Measurements from ENCODE around the gene TLL2.

Gene TLL2

DNA sequence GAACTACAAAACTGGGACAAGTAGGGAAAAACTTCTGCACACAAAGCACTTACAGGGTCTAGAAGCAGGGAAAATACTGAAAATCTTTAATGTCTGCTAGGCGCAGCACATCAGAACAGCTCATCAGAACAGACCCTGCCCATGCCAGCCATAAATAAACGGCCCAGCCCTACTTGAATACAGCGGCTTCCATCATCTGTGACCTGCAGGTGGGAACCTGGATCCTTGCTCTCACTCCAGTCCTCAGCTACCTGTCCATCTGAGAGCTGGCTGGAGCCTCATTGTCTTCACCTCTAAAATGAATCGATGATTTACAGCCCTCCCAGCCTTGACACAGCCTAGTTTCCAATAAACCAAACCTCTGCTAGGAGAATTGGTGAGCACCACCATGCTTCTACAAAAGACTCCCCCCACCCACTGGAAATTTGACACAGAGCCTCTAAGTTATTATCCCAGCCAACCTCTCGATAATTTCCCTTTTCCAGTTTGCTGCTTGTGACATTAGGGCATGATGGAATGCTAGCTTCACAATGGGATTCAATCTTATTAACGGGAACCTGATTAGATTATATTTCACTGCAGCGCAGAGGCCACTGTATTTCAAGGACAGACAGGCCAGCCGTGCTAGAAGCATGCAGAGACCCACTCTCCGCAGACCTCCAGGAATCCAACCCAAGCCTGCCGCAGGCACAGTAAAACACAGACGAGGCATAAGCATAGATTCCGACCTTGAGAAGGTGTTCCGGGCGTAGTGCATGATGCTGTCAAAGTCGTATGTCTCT lies 93.3 kb downstream of the TLL2 start:
- no peak for DNase-seq

DNA sequence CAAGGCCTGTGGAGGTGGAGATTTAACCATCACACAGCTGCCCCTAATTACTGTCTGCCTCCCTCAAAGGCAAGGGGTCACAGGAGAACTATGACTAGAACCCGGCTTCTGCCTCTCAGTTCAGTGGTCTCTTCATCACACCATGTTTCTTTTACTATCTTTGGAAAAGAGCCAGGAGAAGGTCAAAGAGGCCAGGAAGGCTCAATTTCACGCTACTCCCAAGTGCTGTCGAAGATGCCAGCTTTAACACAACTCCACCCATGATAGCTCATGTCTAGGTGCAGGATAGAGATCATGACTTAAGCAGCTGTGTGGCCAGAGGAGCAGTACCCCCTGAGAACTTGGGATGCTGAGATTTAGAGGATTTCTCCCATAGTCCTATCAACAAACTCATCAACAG lies 94.4 kb downstream of the TLL2 start:
- no peak for DNase-seq

DNA sequence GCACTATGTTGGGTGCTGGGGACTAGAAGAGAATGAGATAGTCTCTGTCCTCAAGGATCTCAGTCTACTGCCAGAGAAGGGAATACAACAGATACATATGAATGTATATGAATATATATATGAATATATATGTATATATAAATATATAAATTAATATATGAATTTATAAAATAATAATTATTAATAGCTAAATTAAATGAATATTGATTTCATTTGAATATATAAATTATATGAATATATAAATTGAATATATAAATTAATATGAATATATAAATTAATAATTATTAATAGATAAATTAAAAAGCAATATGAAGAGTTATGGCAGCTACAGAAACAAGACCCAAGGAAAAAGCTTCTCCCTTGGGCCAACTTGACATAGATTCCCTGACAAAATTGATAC lies 95.1 kb downstream of the TLL2 start:
- no peak for DNase-seq

DNA sequence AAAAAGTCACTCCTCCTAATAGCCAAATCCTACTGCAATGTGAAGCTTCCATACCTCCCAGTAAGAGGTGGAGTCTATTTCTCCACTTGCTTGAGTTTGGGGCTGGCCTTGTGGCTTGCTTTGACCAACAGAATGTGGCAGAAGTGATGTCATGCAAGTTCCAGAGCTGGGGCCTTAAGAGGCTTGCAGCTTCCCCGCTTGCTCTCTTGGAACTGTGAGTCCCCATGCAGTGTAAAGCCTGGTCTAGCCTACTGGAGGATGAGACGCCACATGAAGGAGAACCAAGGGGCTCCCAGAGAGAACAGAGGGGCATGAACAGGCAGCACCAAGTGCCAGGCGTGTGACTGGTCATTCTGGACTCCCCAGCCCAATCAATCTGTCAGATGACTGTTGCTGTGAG lies 96.3 kb downstream of the TLL2 start:
- DNase-seq, result no peak

GRCh38 chr10:96416643-96417042 lies 97.1 kb downstream of the TLL2 start:
- no peak for DNase-seq

GRCh38 chr10:96415891-96416554 lies 97.7 kb downstream of the TLL2 start:
- DNase-seq, result no peak

- DNase-seq, result no peak
Observed at GRCh38 chr10:96415150-96415890, 98.4 kb downstream of the TLL2 start.

DNA sequence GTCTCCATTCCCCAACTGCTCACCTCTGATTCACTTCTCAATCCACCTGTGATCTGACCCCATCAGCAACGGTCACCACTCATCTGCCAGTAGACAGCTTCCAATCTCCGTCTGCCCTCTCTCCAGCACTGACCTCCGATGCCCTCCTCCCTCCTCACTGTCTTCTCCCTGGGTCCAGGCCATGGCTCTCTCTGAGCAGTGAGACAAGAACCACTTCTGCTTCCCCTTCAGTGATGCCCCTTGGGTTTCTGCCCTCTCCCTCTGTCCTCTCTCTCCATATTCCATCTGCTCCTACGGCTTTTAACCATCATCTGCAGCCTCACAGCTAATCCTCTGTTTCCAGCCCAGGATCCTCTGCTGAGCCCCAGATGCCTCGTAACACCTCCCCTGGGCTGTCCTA lies 99.4 kb downstream of the TLL2 start:
- DNase-seq, result no peak

- no peak for DNase-seq
Observed at GRCh38 chr10:96413151-96413787, 100.5 kb downstream of the TLL2 start.

- no peak for DNase-seq
Observed at GRCh38 chr10:96411716-96412320, 101.9 kb downstream of the TLL2 start.

DNA sequence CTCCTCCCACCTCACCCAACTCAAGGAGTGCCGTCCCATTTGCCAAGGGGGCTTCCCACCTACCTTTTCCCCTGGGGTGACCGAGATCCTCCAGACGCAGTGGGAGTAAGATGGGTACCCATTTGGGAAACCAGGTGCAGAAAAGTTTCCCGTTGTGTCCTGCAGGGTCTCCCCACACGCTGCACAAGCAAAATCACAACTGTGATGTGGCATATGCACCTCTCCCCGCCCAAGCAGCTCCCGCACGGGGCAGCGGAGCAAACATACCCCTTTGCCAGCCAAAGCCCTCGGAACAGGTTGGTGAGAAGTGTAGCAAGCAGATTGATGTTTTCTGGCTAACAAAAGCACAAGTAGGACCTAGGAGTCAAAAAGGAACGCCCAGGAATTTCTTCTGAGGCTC lies 103.4 kb downstream of the TLL2 start:
- DNase-seq, result no peak

- no peak for DNase-seq
Observed at GRCh38 chr10:96408201-96408600, 105.5 kb downstream of the TLL2 start.

DNA sequence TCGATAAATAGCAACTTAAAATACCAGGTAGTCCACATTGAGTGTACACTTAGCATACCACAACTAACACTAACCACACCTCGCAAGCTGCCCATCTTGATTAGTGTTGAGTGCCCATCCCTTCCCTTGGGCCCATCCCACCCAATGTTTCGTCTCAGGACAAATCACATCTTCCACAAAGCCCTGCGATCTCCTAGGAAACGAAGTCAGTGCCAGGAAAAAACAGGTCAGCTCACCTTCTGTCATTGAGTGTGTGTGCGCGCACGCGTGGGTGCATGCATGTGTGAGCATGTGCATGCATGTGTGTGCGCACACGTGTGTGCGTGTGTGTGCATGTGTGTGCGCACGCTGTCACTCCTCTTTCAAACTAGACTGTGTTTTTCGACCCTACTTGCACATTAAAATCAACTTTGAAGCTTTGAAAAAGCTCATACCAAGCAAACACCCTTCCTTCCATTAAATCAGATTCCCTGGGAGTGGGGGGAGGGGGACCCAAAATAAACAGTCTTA lies 106.1 kb downstream of the TLL2 start:
- DNase-seq, result no peak

- DNase-seq, result no peak
Observed at GRCh38 chr10:96406091-96406490, 107.6 kb downstream of the TLL2 start.

GRCh38 chr10:96402417-96403305 lies 111.1 kb downstream of the TLL2 start:
- no peak for DNase-seq

- DNase-seq, result no peak
Observed at GRCh38 chr10:96401036-96401435, 112.7 kb downstream of the TLL2 start.

- no peak for DNase-seq
Observed at GRCh38 chr10:96400465-96400864, 113.3 kb downstream of the TLL2 start.

DNA sequence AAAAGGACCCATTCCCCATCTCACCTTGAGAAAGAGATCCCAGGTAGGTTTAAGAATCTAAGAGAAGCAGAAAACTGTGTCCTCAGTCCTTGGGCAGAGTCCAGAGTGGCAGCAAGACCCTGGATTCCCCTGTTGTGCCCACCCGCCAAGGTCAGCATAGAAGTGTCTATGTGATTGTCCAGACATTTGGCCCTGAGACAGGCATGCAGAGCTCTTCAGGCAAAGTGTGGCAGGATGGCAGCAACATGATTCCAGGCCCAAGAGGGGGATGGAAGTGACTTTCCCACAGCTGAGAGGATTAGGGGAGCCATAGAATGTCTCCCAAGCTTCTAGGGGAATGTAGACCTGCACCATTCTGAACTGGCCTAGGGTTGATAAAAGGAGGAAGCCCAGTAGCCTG lies 115.8 kb downstream of the TLL2 start:
- no peak for DNase-seq

DNA sequence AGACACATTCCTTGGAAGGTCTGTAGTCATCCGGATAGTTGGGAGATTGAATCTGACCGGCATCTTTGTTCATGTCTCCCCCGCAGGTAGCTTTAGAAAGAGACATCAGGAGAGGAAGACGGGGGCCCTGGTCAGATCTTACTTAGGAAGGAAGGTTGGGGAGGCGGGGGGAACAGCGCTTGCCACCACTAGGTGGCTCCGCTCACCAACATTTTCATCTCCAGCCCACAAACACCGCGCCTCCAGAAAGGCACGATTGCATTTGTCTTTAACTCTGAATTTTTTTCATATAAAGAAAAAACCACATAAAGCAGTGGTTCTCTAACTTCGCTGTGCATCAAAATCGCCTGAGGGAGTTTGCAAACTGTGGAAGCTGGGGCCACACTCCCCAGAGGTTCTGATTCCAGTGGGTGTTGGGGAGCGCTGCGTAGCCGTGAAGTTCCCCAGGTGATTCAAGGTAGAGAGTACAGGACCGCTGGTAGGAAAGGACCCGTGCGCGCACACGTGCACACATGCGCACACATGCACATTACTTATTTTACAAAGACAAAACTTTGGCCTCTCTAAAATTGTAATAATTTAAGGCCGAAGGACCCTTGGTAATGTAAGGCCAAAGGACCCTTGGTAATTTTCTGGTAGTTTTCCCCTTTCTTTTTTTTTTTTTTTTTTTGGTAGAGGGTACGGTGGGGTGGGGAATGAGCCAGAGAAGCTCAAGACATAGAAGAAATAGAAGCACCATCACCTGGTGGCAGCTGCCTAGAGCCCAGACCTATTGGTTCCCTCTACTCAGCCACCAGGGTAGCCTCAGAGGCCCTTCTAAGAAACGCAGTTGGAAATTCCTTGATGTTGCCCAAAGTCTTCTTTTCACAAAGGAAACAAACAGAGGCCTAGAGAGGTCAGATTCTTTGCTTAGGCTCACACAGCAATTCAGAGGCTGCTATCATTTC lies 117.5 kb downstream of the TLL2 start:
- DNase-seq, result peak; percentile 61

GRCh38 chr10:96390460-96390864 lies 123.3 kb downstream of the TLL2 start:
- no peak for DNase-seq

- DNase-seq, result no peak
Observed at GRCh38 chr10:96389785-96390184, 123.9 kb downstream of the TLL2 start.

Data from activated CD4-positive, CD25-positive, alpha-beta regulatory T cell treated with anti-CD3 and anti-CD28 coated beads, Interleukin-2, amount 50 U/mL, for 72 hours (primary cell).